ENCODE results near the gene NANOS3.

Gene NANOS3

GRCh38 chr19:13864667-13865570 is 12.0 kb upstream of the NANOS3 start:
- DNase-seq, result no peak

GRCh38 chr19:13865571-13866462 is 11.1 kb upstream of the NANOS3 start:
- no peak for DNase-seq

- DNase-seq, result no peak
These were observed 10.4 kb upstream of the NANOS3 start for GRCh38 chr19:13866463-13867046.

GRCh38 chr19:13868663-13869062 is 8.3 kb upstream of the NANOS3 start:
- no peak for DNase-seq

- DNase-seq, result no peak
These were observed 7.7 kb upstream of the NANOS3 start for GRCh38 chr19:13869281-13869680.

GRCh38 chr19:13870873-13871272 is 6.1 kb upstream of the NANOS3 start:
- DNase-seq, result no peak

GRCh38 chr19:13872339-13872694 is 4.6 kb upstream of the NANOS3 start:
- no peak for DNase-seq

GRCh38 chr19:13872695-13873389 is 4.1 kb upstream of the NANOS3 start:
- peak; percentile 42 for DNase-seq

GRCh38 chr19:13873834-13874515 is 3.0 kb upstream of the NANOS3 start:
- DNase-seq, result no peak

GRCh38 chr19:13875824-13876223 is 1.1 kb upstream of the NANOS3 start:
- DNase-seq, result no peak

- DNase-seq, result no peak
These were observed 369 bp downstream of the NANOS3 start for GRCh38 chr19:13877303-13877702.

GRCh38 chr19:13880059-13881043 is 3.4 kb downstream of the NANOS3 start:
- peak; percentile 99 for DNase-seq

- DNase-seq, result peak; percentile 23
These were observed 4.3 kb downstream of the NANOS3 start for GRCh38 chr19:13881251-13881691.

- DNase-seq, result peak; percentile 64
These were observed 4.9 kb downstream of the NANOS3 start for GRCh38 chr19:13881692-13882418.

GRCh38 chr19:13882419-13882795 is 5.5 kb downstream of the NANOS3 start:
- DNase-seq, result no peak

GRCh38 chr19:13882836-13883235 is 5.9 kb downstream of the NANOS3 start:
- DNase-seq, result no peak

- DNase-seq, result no peak
These were observed 6.7 kb downstream of the NANOS3 start for GRCh38 chr19:13883516-13884064.

GRCh38 chr19:13884726-13885591 is 8.0 kb downstream of the NANOS3 start:
- no peak for DNase-seq
